GM23338 (cell line): ENCODE results near the gene PTPRF. TPM values are rescaled to one million over a fixed set of nuclear protein-coding genes. Genes with fewer than 3 reads are reported as not detected.

Source experiments
- ATAC-seq: fragments of 200-7000 bp; cut with Tn5 transposase; 3 replicates; pipeline ENCODE4 v1.9.1; 2020
- DNase-seq: peaks from one replicate; pipeline ENCODE4 v3.0.0-alpha.2; 2015; ENCODE audit warnings: low spot score
- H2AFZ ChIP-seq: fragments of 200-600 bp; sonication (generic); 2 replicates; pipeline ENCODE4 v1.8.0; 2016; ENCODE audit warnings: antibody characterized with exemption, mild to moderate bottlenecking, moderate library complexity
- H3F3A ChIP-seq: fragments of 200-600 bp; sonication (generic); replicated peaks from 2 replicates; pipeline ENCODE4 v1.8.0; 2017; ENCODE audit warnings: antibody characterized with exemption, mixed run types, low read depth
- H3K27ac ChIP-seq: fragments of 200-600 bp; sonication (generic); 2 replicates; pipeline ENCODE4 v1.6.1; 2016; ENCODE audit warnings: low read depth
- H3K27me3 ChIP-seq: fragments of 200-600 bp; sonication (generic); 2 replicates; pipeline ENCODE4 v1.8.0; 2016; ENCODE audit warnings: mild to moderate bottlenecking, mixed run types, moderate library complexity; ENCODE audit not compliant: insufficient read depth
- H3K36me3 ChIP-seq: fragments of 200-600 bp; sonication (generic); 2 replicates; pipeline ENCODE4 v1.8.0; 2016; ENCODE audit warnings: mild to moderate bottlenecking; ENCODE audit not compliant: insufficient read depth
- H3K4me1 ChIP-seq: fragments of 200-600 bp; sonication (generic); 2 replicates; pipeline ENCODE4 v1.8.0; 2016; ENCODE audit warnings: mild to moderate bottlenecking, moderate library complexity; ENCODE audit not compliant: insufficient read depth
- H3K4me2 ChIP-seq: fragments of 200-600 bp; sonication (generic); 2 replicates; pipeline ENCODE4 v1.7.1; 2017; ENCODE audit warnings: mixed run types
- H3K4me3 ChIP-seq: fragments of 200-600 bp; sonication (generic); 2 replicates; pipeline ENCODE4 v1.6.1; 2016; ENCODE audit warnings: mixed run types
- H3K79me2 ChIP-seq: fragments of 200-600 bp; sonication (generic); replicated peaks from 2 replicates; pipeline ENCODE4 v1.8.0; 2017; ENCODE audit warnings: mild to moderate bottlenecking; ENCODE audit not compliant: insufficient read depth
- H3K9me2 ChIP-seq: fragments of 200-600 bp; sonication (generic); 2 replicates; pipeline ENCODE4 v1.8.0; 2017; ENCODE audit not compliant: insufficient read depth
- H4K20me1 ChIP-seq: fragments of 200-600 bp; sonication (generic); replicated peaks from 2 replicates; pipeline ENCODE4 v1.8.0; 2017; ENCODE audit warnings: mild to moderate bottlenecking; ENCODE audit not compliant: insufficient read depth
- H3K27ac Mint-ChIP-seq: 2 replicates; pipeline ENCODE4 v1.8.0; 2020; ENCODE audit warnings: inconsistent platforms, mild to moderate bottlenecking, moderate library complexity, mixed read lengths
- H3K27me3 Mint-ChIP-seq: 3 replicates; pipeline ENCODE4 v1.8.0; 2022; ENCODE audit warnings: low read depth, mild to moderate bottlenecking, moderate library complexity, mixed read lengths, inconsistent platforms; ENCODE audit not compliant: insufficient read depth, poor library complexity
- H3K36me3 Mint-ChIP-seq: 3 replicates; pipeline ENCODE4 v1.8.0; 2021; ENCODE audit warnings: low read depth, mild to moderate bottlenecking, inconsistent platforms, moderate library complexity, mixed read lengths
- H3K4me1 Mint-ChIP-seq: 3 replicates; pipeline ENCODE4 v1.8.0; 2020; ENCODE audit warnings: mild to moderate bottlenecking, inconsistent platforms, mixed read lengths
- H3K4me3 Mint-ChIP-seq: 3 replicates; pipeline ENCODE4 v1.8.0; 2021; ENCODE audit warnings: moderate library complexity, mild to moderate bottlenecking, inconsistent platforms, mixed read lengths
- H3K9me3 Mint-ChIP-seq: 3 replicates; pipeline ENCODE4 v1.8.0; 2020; ENCODE audit warnings: moderate library complexity, mild to moderate bottlenecking, inconsistent platforms, mixed read lengths
- CREB1 ChIP-seq: fragments of 250-450 bp; sonication (Bioruptor Pico); IDR thresholded peaks from 2 replicates; pipeline ENCODE4 v1.5.0; 2020; ENCODE audit warnings: low read depth, mild to moderate bottlenecking, moderate library complexity
- EZH2 ChIP-seq: fragments of 200-600 bp; sonication (generic); IDR thresholded peaks from one replicate; pipeline ENCODE4 v1.8.0; 2017; ENCODE audit warnings: antibody characterized with exemption, mild to moderate bottlenecking, low read depth; ENCODE audit not compliant: unreplicated experiment
- JUNB ChIP-seq: IDR thresholded peaks from one replicate; pipeline ENCODE4 v1.6.1; 2016; ENCODE audit warnings: antibody characterized with exemption; ENCODE audit not compliant: unreplicated experiment
- NANOG ChIP-seq: IDR thresholded peaks from 2 replicates; pipeline ENCODE4 v1.6.1; 2016; ENCODE audit warnings: antibody characterized with exemption, borderline replicate concordance
- POLR2AphosphoS5 ChIP-seq: IDR thresholded peaks from 2 replicates; pipeline ENCODE4 v1.6.1; 2016; ENCODE audit warnings: antibody characterized with exemption, low read depth
- REST ChIP-seq: IDR thresholded peaks from one replicate; pipeline ENCODE4 v1.6.1; 2018; ENCODE audit warnings: antibody characterized with exemption; ENCODE audit not compliant: unreplicated experiment
- STAT1 ChIP-seq: IDR thresholded peaks from one replicate; pipeline ENCODE4 v1.6.1; 2016; ENCODE audit warnings: antibody characterized with exemption; ENCODE audit not compliant: unreplicated experiment
- ZNF331 ChIP-seq: fragments of 250-450 bp; sonication (Bioruptor Pico); IDR thresholded peaks from 2 replicates; pipeline ENCODE4 v1.5.0; 2020; ENCODE audit warnings: low read depth, mild to moderate bottlenecking, moderate library complexity
- polyA plus RNA-seq: library from polyadenylated mRNA; unstranded; fragments of >200 nt; fragmentation: Nextera tagmentation; extraction: Ambion mirVana; gene quantifications from 2 replicates; pipeline ENCODE4 v1.2.1, GENCODE V29; 2016
- total RNA-seq: library from RNA; depleted of rRNA; stranded (reverse); fragments of >200 nt; shearing (Covaris generic); gene quantifications from 2 replicates; pipeline ENCODE4 v1.2.3, GENCODE V29; 2014
- TF ChIP-seq, protein P1 (sequence below), 2 experiments: fragments of 200-600 bp in 1 of 2; sonication (generic) in 1 of 2; conservative IDR thresholded peaks; 2 replicates each; pipeline versions ENCODE4 v1.5.1 to v1.6.1; 2016 to 2017; ENCODE audit warnings: antibody characterized with exemption in 2 of 2, low read depth in 2 of 2, mild to moderate bottlenecking in 2 of 2, moderate library complexity in 1 of 2
- TF ChIP-seq, protein P2 (sequence below): fragments of 250-450 bp; sonication (Bioruptor Pico); IDR thresholded peaks from 2 replicates; pipeline ENCODE4 v1.5.0; 2020; ENCODE audit warnings: mild to moderate bottlenecking, moderate library complexity

The PTPRF gene
- total and polyA plus RNA-seq, 2 experiments from 2014 or later = 52.4 to 173 TPM

DNA sequence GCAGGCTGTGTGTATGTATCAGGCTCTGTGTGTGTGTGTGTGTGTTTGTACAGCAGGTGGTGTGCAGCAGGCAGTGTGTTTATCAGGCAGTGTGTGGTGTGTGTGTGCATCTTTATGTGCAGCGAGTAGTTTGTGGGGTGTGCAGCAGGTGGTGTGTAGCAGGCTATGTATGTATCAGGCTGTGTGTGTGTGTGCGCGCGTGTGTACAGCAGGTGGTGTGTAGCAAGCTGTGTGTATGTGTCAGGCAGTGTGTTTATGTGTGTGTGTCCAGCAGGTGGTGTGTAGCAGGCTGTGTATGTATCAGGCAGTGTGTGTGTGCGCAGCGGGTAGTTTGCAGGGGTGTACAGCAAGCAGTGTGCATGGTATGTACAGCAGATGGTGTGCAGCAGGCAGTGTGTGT is 29.0 kb downstream of the PTPRF start (continued):
- TF ChIP-seq, protein P1, sequence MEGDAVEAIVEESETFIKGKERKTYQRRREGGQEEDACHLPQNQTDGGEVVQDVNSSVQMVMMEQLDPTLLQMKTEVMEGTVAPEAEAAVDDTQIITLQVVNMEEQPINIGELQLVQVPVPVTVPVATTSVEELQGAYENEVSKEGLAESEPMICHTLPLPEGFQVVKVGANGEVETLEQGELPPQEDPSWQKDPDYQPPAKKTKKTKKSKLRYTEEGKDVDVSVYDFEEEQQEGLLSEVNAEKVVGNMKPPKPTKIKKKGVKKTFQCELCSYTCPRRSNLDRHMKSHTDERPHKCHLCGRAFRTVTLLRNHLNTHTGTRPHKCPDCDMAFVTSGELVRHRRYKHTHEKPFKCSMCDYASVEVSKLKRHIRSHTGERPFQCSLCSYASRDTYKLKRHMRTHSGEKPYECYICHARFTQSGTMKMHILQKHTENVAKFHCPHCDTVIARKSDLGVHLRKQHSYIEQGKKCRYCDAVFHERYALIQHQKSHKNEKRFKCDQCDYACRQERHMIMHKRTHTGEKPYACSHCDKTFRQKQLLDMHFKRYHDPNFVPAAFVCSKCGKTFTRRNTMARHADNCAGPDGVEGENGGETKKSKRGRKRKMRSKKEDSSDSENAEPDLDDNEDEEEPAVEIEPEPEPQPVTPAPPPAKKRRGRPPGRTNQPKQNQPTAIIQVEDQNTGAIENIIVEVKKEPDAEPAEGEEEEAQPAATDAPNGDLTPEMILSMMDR (conservative IDR thresholded peaks at IDR 0.05; ENCODE audit: low read depth in 2 of 2) = no peak
- TF ChIP-seq STAT1 = no peak
- no peak for TF ChIP-seq ZNF331 (CRISPR knock-in tag)
- TF ChIP-seq JUNB = no peak
- no peak for TF ChIP-seq EZH2
- no peak for TF ChIP-seq POLR2AphosphoS5
- no peak for TF ChIP-seq CREB1 (CRISPR knock-in tag)
- TF ChIP-seq REST = no peak
- no peak for TF ChIP-seq NANOG

DNA sequence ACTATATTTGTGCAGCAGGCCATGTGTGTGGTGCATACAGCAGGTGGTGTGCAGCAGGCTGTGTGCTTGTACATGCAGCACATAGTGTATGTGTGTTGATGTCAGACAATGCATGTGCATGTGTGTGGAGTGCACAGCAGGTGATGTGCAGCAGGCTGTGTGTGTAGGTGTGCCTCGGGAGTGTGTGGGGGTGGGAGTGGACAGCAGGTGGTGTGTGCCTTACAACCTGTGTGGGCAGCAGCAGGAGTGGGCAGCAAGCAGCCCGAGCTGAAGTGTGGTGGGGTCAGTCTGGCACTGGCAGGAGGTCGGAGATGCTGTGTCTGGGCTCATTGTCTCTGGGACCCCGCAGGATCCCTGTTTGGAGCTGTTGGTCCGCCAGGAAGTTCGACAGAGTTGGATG is 29.6 kb downstream of the PTPRF start:
- peaks cover 20% of the 10 kb centered on the region for H3K36me3 Mint-ChIP-seq
- H3K4me3 Mint-ChIP-seq = no peak overlapping the region
- H3K36me3 ChIP-seq = no peaks in the 10 kb centered on the region; the same call in 1 of the 2 replicates
- H3K9me2 ChIP-seq = no peaks in the 10 kb centered on the region
- no peak overlapping the region for H3K4me2 ChIP-seq
- no peak overlapping the region for H3K4me3 ChIP-seq
- H3K27ac Mint-ChIP-seq = no peak overlapping the region
- H3K4me1 Mint-ChIP-seq = peaks cover 28% of the 10 kb centered on the region
- DNase-seq (no peak), ATAC-seq (no peak)
- H3F3A ChIP-seq = 0 out of 2 replicates have a peak, but pooled peaks cover 6% of the 10 kb centered on the region
- H3K4me1 ChIP-seq = peaks cover 37% of the 10 kb centered on the region
- peaks cover 10% of the 10 kb centered on the region for H4K20me1 ChIP-seq
- H2AFZ ChIP-seq = no peak overlapping the region
- H3K79me2 ChIP-seq = peaks cover 42% of the 10 kb centered on the region
- no peaks in the 10 kb centered on the region for H3K9me3 Mint-ChIP-seq
- peaks cover 18% of the 10 kb centered on the region for H3K27me3 Mint-ChIP-seq
- no peak overlapping the region for H3K27ac ChIP-seq
- H3K27me3 ChIP-seq = no peaks in the 10 kb centered on the region
- TF ChIP-seq CREB1 (CRISPR knock-in tag) (no peak), EZH2 (no peak), REST (no peak), JUNB (no peak)
- TF ChIP-seq, protein P2, sequence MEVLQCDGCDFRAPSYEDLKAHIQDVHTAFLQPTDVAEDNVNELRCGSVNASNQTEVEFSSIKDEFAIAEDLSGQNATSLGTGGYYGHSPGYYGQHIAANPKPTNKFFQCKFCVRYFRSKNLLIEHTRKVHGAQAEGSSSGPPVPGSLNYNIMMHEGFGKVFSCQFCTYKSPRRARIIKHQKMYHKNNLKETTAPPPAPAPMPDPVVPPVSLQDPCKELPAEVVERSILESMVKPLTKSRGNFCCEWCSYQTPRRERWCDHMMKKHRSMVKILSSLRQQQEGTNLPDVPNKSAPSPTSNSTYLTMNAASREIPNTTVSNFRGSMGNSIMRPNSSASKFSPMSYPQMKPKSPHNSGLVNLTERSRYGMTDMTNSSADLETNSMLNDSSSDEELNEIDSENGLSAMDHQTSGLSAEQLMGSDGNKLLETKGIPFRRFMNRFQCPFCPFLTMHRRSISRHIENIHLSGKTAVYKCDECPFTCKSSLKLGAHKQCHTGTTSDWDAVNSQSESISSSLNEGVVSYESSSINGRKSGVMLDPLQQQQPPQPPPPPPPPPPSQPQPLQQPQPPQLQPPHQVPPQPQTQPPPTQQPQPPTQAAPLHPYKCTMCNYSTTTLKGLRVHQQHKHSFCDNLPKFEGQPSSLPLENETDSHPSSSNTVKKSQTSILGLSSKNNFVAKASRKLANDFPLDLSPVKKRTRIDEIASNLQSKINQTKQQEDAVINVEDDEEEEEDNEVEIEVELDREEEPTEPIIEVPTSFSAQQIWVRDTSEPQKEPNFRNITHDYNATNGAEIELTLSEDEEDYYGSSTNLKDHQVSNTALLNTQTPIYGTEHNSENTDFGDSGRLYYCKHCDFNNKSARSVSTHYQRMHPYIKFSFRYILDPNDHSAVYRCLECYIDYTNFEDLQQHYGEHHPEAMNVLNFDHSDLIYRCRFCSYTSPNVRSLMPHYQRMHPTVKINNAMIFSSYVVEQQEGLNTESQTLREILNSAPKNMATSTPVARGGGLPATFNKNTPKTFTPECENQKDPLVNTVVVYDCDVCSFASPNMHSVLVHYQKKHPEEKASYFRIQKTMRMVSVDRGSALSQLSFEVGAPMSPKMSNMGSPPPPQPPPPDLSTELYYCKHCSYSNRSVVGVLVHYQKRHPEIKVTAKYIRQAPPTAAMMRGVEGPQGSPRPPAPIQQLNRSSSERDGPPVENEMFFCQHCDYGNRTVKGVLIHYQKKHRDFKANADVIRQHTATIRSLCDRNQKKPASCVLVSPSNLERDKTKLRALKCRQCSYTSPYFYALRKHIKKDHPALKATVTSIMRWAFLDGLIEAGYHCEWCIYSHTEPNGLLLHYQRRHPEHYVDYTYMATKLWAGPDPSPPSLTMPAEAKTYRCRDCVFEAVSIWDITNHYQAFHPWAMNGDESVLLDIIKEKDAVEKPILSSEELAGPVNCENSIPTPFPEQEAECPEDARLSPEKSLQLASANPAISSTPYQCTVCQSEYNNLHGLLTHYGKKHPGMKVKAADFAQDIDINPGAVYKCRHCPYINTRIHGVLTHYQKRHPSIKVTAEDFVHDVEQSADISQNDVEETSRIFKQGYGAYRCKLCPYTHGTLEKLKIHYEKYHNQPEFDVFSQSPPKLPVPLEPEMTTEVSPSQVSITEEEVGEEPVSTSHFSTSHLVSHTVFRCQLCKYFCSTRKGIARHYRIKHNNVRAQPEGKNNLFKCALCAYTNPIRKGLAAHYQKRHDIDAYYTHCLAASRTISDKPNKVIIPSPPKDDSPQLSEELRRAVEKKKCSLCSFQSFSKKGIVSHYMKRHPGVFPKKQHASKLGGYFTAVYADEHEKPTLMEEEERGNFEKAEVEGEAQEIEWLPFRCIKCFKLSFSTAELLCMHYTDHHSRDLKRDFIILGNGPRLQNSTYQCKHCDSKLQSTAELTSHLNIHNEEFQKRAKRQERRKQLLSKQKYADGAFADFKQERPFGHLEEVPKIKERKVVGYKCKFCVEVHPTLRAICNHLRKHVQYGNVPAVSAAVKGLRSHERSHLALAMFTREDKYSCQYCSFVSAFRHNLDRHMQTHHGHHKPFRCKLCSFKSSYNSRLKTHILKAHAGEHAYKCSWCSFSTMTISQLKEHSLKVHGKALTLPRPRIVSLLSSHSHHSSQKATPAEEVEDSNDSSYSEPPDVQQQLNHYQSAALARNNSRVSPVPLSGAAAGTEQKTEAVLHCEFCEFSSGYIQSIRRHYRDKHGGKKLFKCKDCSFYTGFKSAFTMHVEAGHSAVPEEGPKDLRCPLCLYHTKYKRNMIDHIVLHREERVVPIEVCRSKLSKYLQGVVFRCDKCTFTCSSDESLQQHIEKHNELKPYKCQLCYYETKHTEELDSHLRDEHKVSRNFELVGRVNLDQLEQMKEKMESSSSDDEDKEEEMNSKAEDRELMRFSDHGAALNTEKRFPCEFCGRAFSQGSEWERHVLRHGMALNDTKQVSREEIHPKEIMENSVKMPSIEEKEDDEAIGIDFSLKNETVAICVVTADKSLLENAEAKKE (CRISPR knock-in tag) = no peak
